HG03520 (cell line): ENCODE data around the gene TBC1D19.

ENCODE experiments used
- ATAC-seq: cut with Tn5 transposase; IDR thresholded peaks from one replicate; pipeline ENCODE4 v1.9.1; 2021; ENCODE audit warnings: mild to moderate bottlenecking, moderate library complexity; ENCODE audit not compliant: unreplicated experiment

TBC1D19 gene

DNA sequence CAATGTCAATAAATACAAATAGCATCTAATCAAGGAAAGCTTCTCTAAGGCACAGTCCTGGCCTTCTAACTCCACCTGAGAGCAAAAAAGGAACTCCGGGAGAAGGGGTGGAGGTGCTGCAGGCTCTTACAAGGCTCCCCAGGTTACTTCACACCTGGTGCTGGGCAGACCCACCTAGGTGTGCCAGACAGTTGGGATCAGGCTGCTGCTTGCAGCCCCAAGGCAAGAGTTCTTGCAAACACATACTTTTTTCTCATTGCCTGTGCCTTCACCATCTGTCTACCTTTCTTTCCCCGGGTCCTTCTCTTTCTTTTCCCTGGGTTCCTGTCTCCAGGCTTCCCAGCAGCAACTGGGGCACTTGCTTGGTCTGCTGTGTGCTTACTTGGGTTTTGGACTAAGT lies 195.3 kb downstream of the TBC1D19 start:
- no peak for ATAC-seq

DNA sequence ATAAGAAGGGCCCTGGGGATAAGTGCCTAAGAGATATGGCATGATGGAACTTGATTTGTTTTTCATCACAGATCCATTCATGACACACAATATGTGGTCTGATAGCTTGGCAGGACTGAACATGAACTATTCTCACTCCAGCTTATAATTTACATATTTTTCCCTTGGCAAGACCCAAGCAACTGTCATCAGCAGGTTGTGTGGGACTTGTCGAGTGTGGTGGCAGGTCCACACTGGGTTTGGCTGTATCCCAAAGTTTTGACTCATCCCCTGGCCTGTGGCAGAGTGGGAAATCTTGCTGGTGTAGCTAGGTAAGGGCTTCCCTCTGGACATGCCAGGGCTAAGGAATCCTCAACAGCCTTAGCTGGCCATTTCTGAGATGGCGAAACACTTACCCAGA lies 195.8 kb downstream of the TBC1D19 start:
- ATAC-seq, result no peak

DNA sequence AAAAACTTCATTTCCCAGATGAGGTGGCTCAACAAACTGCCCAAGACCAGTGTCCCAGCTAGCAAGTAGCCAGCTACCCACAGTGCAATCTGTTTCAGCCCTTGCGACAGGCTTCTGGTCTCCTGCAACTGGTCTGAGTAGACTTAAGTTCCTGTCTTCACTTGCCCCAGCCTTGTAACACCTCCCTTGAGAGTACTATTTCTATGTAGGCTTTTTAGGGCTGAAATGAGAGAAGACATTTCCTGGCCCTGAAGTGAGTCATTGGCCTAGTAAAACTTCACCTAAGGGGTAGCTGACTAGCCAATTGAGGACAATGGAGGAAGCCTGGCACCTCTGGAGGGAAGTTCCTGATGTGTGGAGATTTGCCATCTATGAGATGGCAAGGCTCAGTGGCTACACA lies 196.7 kb downstream of the TBC1D19 start:
- ATAC-seq, result peak; percentile 87

DNA sequence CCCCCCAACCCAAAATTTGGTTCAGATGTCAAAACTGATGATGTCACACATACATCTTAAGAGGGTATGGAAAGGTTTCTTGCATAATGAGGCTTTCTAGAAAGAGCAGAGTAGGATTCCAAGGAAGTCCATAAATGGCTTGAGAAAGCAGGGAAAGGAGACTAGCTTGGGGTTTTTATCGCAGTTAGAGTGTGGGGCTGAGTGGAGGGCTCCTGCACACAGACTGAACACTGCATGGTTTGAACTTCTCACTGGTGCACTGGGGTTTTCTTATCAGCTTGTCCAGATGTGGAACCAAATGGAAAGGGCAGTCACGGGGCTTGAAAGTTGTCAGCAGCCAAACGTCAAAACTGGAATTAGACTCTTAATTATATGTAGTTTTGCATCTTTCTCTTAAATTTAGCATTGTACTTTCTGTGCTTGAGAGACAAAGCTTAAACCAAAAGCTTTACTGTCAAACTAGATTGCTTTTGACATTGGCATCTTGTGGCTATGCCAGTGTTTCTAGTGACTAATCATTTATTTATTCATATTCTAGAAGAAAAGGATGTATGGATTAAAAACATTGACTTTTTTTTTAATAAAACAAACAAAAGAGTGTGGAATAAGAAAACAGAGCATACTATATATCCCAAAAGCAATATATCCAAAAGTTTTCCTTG lies 198.4 kb downstream of the TBC1D19 start:
- ATAC-seq, result no peak

- ATAC-seq, result no peak
Observed at GRCh38 chr4:26782830-26783202, 198.9 kb downstream of the TBC1D19 start.

GRCh38 chr4:26784207-26784865 lies 200.5 kb downstream of the TBC1D19 start:
- ATAC-seq, result no peak

GRCh38 chr4:26785312-26785711 lies 201.4 kb downstream of the TBC1D19 start:
- no peak for ATAC-seq

GRCh38 chr4:26785810-26786209 lies 201.9 kb downstream of the TBC1D19 start:
- ATAC-seq, result no peak

DNA sequence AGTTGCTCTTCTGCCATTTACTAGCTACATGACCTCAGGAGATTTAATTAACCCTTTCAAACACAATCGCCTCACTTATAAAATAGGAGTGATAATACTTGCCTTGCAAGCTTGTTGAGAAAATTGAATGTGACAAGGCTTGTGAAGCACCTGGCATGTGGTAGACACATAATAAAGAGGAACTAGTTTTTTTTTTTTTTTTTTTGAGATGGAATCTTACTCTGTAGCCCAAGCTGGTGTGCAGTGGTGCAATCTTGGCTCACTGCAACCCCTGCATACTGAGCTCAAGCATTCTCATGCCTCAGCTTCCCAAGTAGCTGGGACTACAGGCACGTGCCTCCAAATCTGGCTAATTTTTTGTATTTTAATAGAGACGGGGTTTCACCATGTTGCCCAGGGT lies 203.0 kb downstream of the TBC1D19 start:
- no peak for ATAC-seq

DNA sequence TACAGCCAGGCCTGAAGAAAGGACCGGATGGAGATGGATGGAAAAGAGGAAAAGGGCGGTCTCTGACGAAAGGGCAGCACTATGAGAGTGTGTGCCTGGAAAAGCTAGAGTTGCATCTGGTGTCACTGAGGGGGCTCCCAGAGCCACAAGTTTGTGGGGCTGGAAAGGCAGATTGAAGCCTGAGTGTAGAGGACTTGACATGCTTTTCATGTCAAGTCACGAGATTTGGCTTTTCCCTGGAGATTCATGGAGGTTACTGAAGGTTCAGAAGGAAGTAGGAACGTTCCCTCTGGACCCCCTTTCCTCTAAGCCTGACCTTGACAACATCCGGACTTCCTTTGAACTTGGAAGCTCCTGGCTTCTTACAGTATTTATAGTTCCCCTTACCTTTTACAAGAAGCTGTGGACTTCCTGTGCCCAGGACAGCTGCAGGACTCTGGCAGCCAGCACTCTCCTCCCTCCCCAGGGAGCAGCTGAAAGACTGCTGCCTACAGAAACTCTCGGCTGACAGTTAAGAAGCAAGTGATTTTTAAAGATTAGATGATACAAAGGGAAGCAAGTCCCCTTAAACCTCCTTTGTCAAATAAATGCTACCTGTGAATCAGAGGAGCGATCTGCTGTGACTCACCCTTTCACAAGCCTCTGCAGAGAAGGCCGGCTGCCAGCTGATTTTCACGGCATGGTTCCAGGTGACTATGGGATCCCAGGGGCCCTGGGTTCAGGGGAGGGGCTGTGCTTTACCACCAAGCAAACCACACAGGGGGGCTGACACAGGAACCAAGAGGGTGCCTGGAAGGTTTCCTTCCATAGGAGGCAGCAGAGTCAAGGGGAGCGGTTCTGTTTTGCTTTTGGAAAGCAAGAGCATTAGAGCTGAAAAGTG lies 203.8 kb downstream of the TBC1D19 start:
- peak; percentile 39 for ATAC-seq

- ATAC-seq, result no peak
Observed at GRCh38 chr4:26788341-26788733, 204.5 kb downstream of the TBC1D19 start.

DNA sequence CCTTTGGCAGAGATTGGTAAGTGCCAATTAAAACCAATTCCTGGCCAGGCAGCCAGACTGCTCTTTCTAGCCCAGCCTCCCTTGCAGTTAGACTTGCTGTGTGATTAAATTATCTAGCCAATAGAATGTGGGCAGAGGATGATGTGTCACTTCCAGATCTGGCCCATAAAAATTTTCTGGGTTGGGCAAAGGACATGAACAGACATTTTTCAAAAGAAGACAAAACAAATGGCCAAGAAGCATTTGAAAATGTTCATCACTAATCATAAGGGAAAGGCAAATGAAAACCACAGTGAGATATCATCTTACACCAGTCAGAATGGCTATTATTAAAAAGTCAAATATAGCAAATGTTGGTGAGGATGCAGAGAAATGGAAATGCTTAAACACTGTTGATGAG lies 205.3 kb downstream of the TBC1D19 start:
- no peak for ATAC-seq

DNA sequence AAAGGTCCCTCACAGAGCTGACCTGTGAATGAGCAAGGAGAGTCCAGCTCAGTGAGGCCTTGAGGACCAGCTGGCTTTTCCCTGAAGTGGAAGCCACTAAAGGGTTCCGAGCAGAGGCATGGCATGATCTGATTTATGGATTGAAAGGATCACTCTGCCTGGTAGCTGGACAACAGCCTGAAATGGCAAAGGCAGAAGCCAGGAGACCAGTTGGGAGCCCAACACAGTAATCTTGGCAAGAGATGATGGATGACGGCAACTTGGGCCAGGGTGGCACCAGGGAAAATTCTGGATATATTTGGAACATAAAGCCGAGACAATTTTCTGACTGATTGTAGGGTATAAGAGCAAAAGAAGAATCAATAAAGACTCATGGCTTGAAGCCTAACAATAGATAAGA lies 207.5 kb downstream of the TBC1D19 start:
- no peak for ATAC-seq

- no peak for ATAC-seq
Observed at GRCh38 chr4:26792639-26793038, 208.8 kb downstream of the TBC1D19 start.

DNA sequence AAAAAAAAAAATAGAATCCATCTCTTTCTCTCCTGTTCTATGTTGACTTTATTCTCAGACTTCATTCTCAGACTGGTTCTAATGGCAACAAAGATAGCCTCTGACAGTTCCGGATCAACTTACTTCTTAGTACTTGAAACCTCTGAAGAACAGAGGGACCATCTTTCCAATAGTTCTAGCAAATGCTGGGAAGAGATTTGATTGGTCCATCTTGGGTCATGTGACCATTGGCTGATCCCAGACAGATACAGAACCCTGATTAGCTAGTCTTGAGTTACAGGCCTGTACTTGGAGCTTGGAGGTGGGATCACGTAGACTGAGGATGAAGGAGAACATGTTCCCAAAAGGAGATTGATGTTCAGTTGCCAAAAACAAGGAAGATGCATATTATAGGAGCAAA lies 209.9 kb downstream of the TBC1D19 start:
- no peak for ATAC-seq

GRCh38 chr4:26796081-26796480 lies 212.2 kb downstream of the TBC1D19 start:
- ATAC-seq, result no peak

GRCh38 chr4:26802790-26803189 lies 218.9 kb downstream of the TBC1D19 start:
- no peak for ATAC-seq

GRCh38 chr4:26803211-26803861 lies 219.5 kb downstream of the TBC1D19 start:
- ATAC-seq, result no peak

GRCh38 chr4:26804451-26804850 lies 220.6 kb downstream of the TBC1D19 start:
- no peak for ATAC-seq

- no peak for ATAC-seq
Observed at GRCh38 chr4:26804925-26805324, 221.0 kb downstream of the TBC1D19 start.
